HepG2 (cell line): Measurements from ENCODE around the gene DALRD3. TPM values are rescaled to one million over a fixed set of nuclear protein-coding genes. Genes with fewer than 3 reads are reported as not detected.

ENCODE experiments used
- ATAC-seq: fragments of 200-7000 bp; cut with Tn5 transposase; 3 replicates; pipeline ENCODE4 v1.9.1; 2020; ENCODE audit warnings: mild to moderate bottlenecking, moderate library complexity
- BruUV-seq: library from RNA; stranded (reverse); fragments of 400-500 nt; replicated peaks from 2 replicates; lab custom pipeline; 2021; lab: Mats Ljungman, UMichigan
- CTCF ChIA-PET: fragments of 300-600 bp; formaldehyde crosslinking; extraction: SDS; loops from one replicate; lab custom pipeline; 2021; ENCODE audit warnings: low total read pairs, inconsistent platforms, low intra/inter-chr PET ratio; lab: Yijun Ruan, JAX
- POLR2A ChIA-PET: fragments of 350-600 bp; sonication (Branson Sonifier 250); formaldehyde crosslinking; loops from one replicate; lab custom pipeline; 2020; ENCODE audit warnings: antibody characterized with exemption, inconsistent platforms; lab: Yijun Ruan, JAX
- DNase-seq: peaks from one replicate; pipeline ENCODE4 v3.0.0-alpha.2; 2015; ENCODE audit warnings: low spot score
- FAIRE-seq: peaks from 3 replicates; lab custom pipeline; 2011; peaks lifted over from hg19 to GRCh38; lab: Jason Lieb, UNC
- H2AFZ ChIP-seq: one replicate; pipeline ENCODE4 v1.6.1; 2011; ENCODE audit warnings: low read length, inconsistent platforms
- H3K27ac ChIP-seq: fragments of 300-600 bp; 3 replicates; pipeline ENCODE4 v1.8.0; 2011; ENCODE audit warnings: mixed run types, mild to moderate bottlenecking, mixed read lengths, low read length, inconsistent platforms; ENCODE audit not compliant: insufficient read depth; ENCODE audit errors: extremely low read length
- H3K27me3 ChIP-seq, 2 experiments: fragments of 200-600 bp in 1 of 2; 2 replicates in 1 of 2; 3 replicates in 1 of 2; pipeline versions ENCODE4 v1.6.0 to v1.8.0; 2011; ENCODE audit warnings: low read length in 2 of 2, mild to moderate bottlenecking in 2 of 2, moderate library complexity in 2 of 2, inconsistent platforms in 1 of 2; ENCODE audit not compliant: insufficient read depth in 2 of 2, control insufficient read depth in 1 of 2
- H3K36me3 ChIP-seq, 2 experiments: fragments of 200-600 bp in 1 of 2; replicated peaks in 1 of 2; 2 replicates in 1 of 2; 3 replicates in 1 of 2; pipeline versions ENCODE4 v1.5.1 to v1.8.0; 2011; ENCODE audit warnings: low read length in 2 of 2, inconsistent platforms in 1 of 2; ENCODE audit not compliant: insufficient read depth in 2 of 2, control insufficient read depth in 1 of 2
- H3K4me1 ChIP-seq: 2 replicates; pipeline ENCODE4 v1.5.1; 2012; ENCODE audit warnings: low read length, inconsistent platforms; ENCODE audit not compliant: insufficient read depth
- H3K4me2 ChIP-seq: 2 replicates; pipeline ENCODE4 v1.6.0; 2011; ENCODE audit warnings: low read depth, low read length, inconsistent platforms
- H3K4me3 ChIP-seq, 3 experiments: fragments of 200-600 bp in 1 of 3; sonication (generic), shearing (Covaris generic) in 1 of 3; replicated peaks in 1 of 3; 2 replicates each; pipeline ENCODE4 v1.5.1; 2011 to 2016; ENCODE audit warnings: low read length in 3 of 3, inconsistent platforms in 2 of 3, low read depth in 2 of 3, mild to moderate bottlenecking in 2 of 3, control low read depth in 1 of 3, mixed read lengths in 1 of 3; ENCODE audit not compliant: insufficient read depth in 1 of 3
- H3K79me2 ChIP-seq: one replicate; pipeline ENCODE4 v1.6.1; 2011; ENCODE audit warnings: low read length, inconsistent platforms; ENCODE audit not compliant: insufficient read depth
- H3K9ac ChIP-seq: 2 replicates; pipeline ENCODE4 v1.6.0; 2011; ENCODE audit warnings: mild to moderate bottlenecking, low read depth, low read length, inconsistent platforms; ENCODE audit not compliant: insufficient read depth
- H3K9me3 ChIP-seq: 2 replicates; pipeline ENCODE4 v1.5.1; 2012; ENCODE audit warnings: mild to moderate bottlenecking, low read length
- H4K20me1 ChIP-seq: 2 replicates; pipeline ENCODE4 v1.6.0; 2011; ENCODE audit warnings: inconsistent platforms, mild to moderate bottlenecking, low read length, moderate library complexity; ENCODE audit not compliant: insufficient read depth
- AGO2 ChIP-seq: fragments of 200-400 bp; formaldehyde crosslinking; optimal IDR thresholded peaks from 2 replicates; pipeline ENCODE3; 2017; ENCODE audit warnings: mild to moderate bottlenecking, low read depth, low read length, moderate library complexity
- ARNT2 ChIP-seq: sonication (generic); formaldehyde crosslinking; IDR thresholded peaks from 2 replicates; pipeline ENCODE4 v1.8.0; 2022; ENCODE audit warnings: mild to moderate bottlenecking, low read depth, missing genetic modification reagents, moderate library complexity
- DNMT1 ChIP-seq: sonication (generic); formaldehyde crosslinking; IDR thresholded peaks from 2 replicates; pipeline ENCODE4 v1.5.1; 2020; ENCODE audit warnings: mild to moderate bottlenecking, missing genetic modification reagents
- FOXC1 ChIP-seq: sonication (generic); formaldehyde crosslinking; IDR thresholded peaks from 2 replicates; pipeline ENCODE4 v1.8.0; 2022; ENCODE audit warnings: mild to moderate bottlenecking, missing genetic modification reagents, borderline replicate concordance
- POLR2A ChIP-seq, 2 experiments: IDR thresholded peaks; 2 replicates each; pipeline ENCODE4 v1.6.1; 2011; ENCODE audit warnings: low read depth in 2 of 2, low read length in 2 of 2, mild to moderate bottlenecking in 1 of 2, moderate library complexity in 1 of 2; ENCODE audit not compliant: insufficient read depth in 1 of 2
- POLR2AphosphoS5 ChIP-seq: IDR thresholded peaks from 2 replicates; pipeline ENCODE4 v1.6.1; 2012; ENCODE audit warnings: low read depth, low read length
- RAD51 ChIP-seq: fragments of 450-650 bp; IDR thresholded peaks from 2 replicates; pipeline ENCODE4 v1.6.1; 2016; ENCODE audit warnings: borderline replicate concordance
- RBFOX2 ChIP-seq: fragments of 200-400 bp; formaldehyde crosslinking; IDR thresholded peaks from 2 replicates; pipeline ENCODE4 v1.6.1; 2017; ENCODE audit warnings: low read depth, mild to moderate bottlenecking, low read length
- RBM22 ChIP-seq: fragments of 200-400 bp; formaldehyde crosslinking; optimal IDR thresholded peaks from 2 replicates; pipeline ENCODE3; 2017; ENCODE audit warnings: mild to moderate bottlenecking, low read length, moderate library complexity
- ZMYM4 ChIP-seq: sonication (generic); formaldehyde crosslinking; IDR thresholded peaks from 2 replicates; pipeline ENCODE4 v1.8.1; 2023; ENCODE audit warnings: mild to moderate bottlenecking, missing genetic modification reagents
- ZNF501 ChIP-seq: sonication (generic); formaldehyde crosslinking; IDR thresholded peaks from 2 replicates; pipeline ENCODE4 v1.5.1; 2020; ENCODE audit warnings: mild to moderate bottlenecking, moderate library complexity, missing genetic modification reagents
- ZNF577 ChIP-seq: sonication (generic); formaldehyde crosslinking; IDR thresholded peaks from 2 replicates; pipeline ENCODE4 v1.4.0; 2020; ENCODE audit warnings: mild to moderate bottlenecking, low read depth, missing genetic modification reagents, borderline replicate concordance
- ZNF782 ChIP-seq: sonication (generic); formaldehyde crosslinking; IDR thresholded peaks from 2 replicates; pipeline ENCODE4 v1.4.0; 2020; ENCODE audit warnings: missing genetic modification reagents, mild to moderate bottlenecking, borderline replicate concordance
- WGBS: methylation state at CpG from one replicate; pipeline ENCODE4 v1.1.6; 2017; ENCODE audit warnings: low lambda C conversion rate; 5-methylcytosine and 5-hydroxymethylcytosine counted together
- in situ Hi-C: cut with HindIII; loops from 2 replicates; pipeline ENCODE4 v1.10.0; 2017; ENCODE audit warnings: low pct_unique_long_range_greater_than_20kb; ENCODE audit not compliant: extremely low pct_ligation_motif_present
- intact Hi-C: fragments of 100-400 bp; cut with micrococcal nuclease; formaldehyde crosslinking; loops from one replicate; pipeline ENCODE4 v1.10.0; 2022; ENCODE audit not compliant: unreplicated experiment
- polyA plus RNA-seq, 8 experiments: library from polyadenylated mRNA; depleted of rRNA in 3 of 8; stranded (reverse) in 7 of 8; unstranded in 1 of 8; fragments of >200 nt; fragmentation: Illumina TruSeq in 4 of 8; extraction: Trizol in 4 of 8; gene quantifications; 2 replicates each; pipeline versions ENCODE4 v1.2.1 to v1.2.3, GENCODE V29; 2011 to 2016; ENCODE audit warnings: low read depth in 4 of 8, missing spikeins in 1 of 8, mixed read lengths in 1 of 8; ENCODE audit not compliant: insufficient read depth in 1 of 8
- total RNA-seq, 5 experiments: library from RNA; depleted of rRNA; stranded (reverse); fragments of >200 nt; fragmentation: Illumina TruSeq; extraction: Trizol; gene quantifications; 2 replicates each; pipeline ENCODE4 v1.2.3, GENCODE V29; 2016; ENCODE audit warnings: low read depth in 1 of 5

DALRD3 gene
- total and polyA plus RNA-seq, 2 of the 13 experiments (the other 11 are each of a cell fraction or from before 2014, with no cell fraction given): 19.9 to 36.5 TPM

- POLR2A ChIA-PET: interaction anchor here (0.9 to 11.1 kb wide), 3 partner anchors 17 to 68 kb away, joined by 3 to 280 read pairs (median 3); partner anchors contain the start of genes QRICH1 and WDR6
- CTCF ChIA-PET: no interaction called here
- H3K36me3 ChIP-seq: peaks cover 19 to 44% of the 10 kb centered on the region in 2 experiments
- WGBS: 100% methylated on average over 1 of the region's 3 CpGs
- no peak overlapping the region for H3K27ac ChIP-seq
- H3K9me3 ChIP-seq: no peaks in the 10 kb centered on the region
- peaks cover 27% of the 10 kb centered on the region for H3K79me2 ChIP-seq
- intact Hi-C loops (no loop called here), in situ Hi-C loops (no loop called here)
- no peak overlapping the region for H2AFZ ChIP-seq
- H3K9ac ChIP-seq: no peak overlapping the region
- no peaks in the 10 kb centered on the region; a peak in 1 of 5 replicates for H3K27me3 ChIP-seq
- peak; percentile 26 for TF ChIP-seq AGO2
- peak; percentile 74 for TF ChIP-seq RBM22
- TF ChIP-seq RAD51: no peak
- peak; percentile 47; the same call in 1 of the 2 replicates for TF ChIP-seq ARNT2 (CRISPR knock-in tag)
- ATAC-seq (no peak), DNase-seq (no peak), FAIRE-seq (no peak)
- no TSS peak for BruUV-seq
- H3K4me3 ChIP-seq: no peak overlapping the region
- peaks cover 55% of the 10 kb centered on the region for H3K4me1 ChIP-seq
- no peaks in the 10 kb centered on the region for H4K20me1 ChIP-seq
- H3K4me2 ChIP-seq: no peak overlapping the region
These were observed 8.2 kb upstream of the DALRD3 start for GRCh38 chr3:49026536-49026935.

GRCh38 chr3:49025793-49026520 is 7.6 kb upstream of the DALRD3 start:
- CTCF ChIA-PET: no interaction called here
- intact Hi-C loops (no loop called here), in situ Hi-C loops (no loop called here)
- WGBS: 100% methylated on average over 8 of the region's 8 CpGs
- Histone ChIP-seq H3K36me3 (peaks cover 18 to 39% of the 10 kb centered on the region in 2 experiments), H3K27ac (no peak overlapping the region), H2AFZ (no peak overlapping the region), H3K9ac (no peak overlapping the region), H3K9me3 (no peaks in the 10 kb centered on the region), H4K20me1 (no peaks in the 10 kb centered on the region), H3K79me2 (peaks cover 27% of the 10 kb centered on the region)
- ATAC-seq (no peak), FAIRE-seq (no peak), DNase-seq (no peak)
- POLR2A ChIA-PET: interaction anchor here (0.9 to 11.1 kb wide), 3 partner anchors 16 to 68 kb away, joined by 3 to 280 read pairs (median 3); partner anchors contain the start of genes QRICH1 and WDR6
- BruUV-seq: no TSS peak
- TF ChIP-seq FOXC1 (CRISPR knock-in tag) (no peak), POLR2A (IDR thresholded peaks at IDR 0.05; ENCODE audit: insufficient read depth in 1 of 2, low read depth in 2 of 2, low read length in 2 of 2) (peak in 1 of 2 experiments; percentile 51; a peak in 1 of 4 replicates), ZNF782 (CRISPR knock-in tag) (no peak), AGO2 (peak; percentile 64), POLR2AphosphoS5 (0 out of 2 replicates have a peak, but pooled peaks have one; percentile 1), RBM22 (peak; percentile 45), RBFOX2 (peak; percentile 58; the same call in 1 of the 2 replicates), ZNF501 (CRISPR knock-in tag) (0 out of 2 replicates have a peak, but pooled peaks have one; percentile 17), ZMYM4 (no peak), ZNF577 (CRISPR knock-in tag) (no peak), DNMT1 (CRISPR knock-in tag) (0 out of 2 replicates have a peak, but pooled peaks have one; percentile 26)
- TF ChIP-seq, all 625 proteins: peak for 7
- Histone ChIP-seq H3K4me2 (no peak overlapping the region), H3K4me1 (peaks cover 55% of the 10 kb centered on the region), H3K4me3 (no peak overlapping the region), H3K27me3 (no peaks in the 10 kb centered on the region; a peak in 1 of 5 replicates)
